ENCODE data around the gene CCL27.

Gene CCL27

GRCh38 chr9:34689116-34689470, 26.6 kb upstream of the CCL27 start:
- no peak for DNase-seq (ENCODE audit: low read depth)
- no peak overlapping the region for H3K4me3 ChIP-seq (ENCODE audit: low read length)
- TF ChIP-seq, protein P1, sequence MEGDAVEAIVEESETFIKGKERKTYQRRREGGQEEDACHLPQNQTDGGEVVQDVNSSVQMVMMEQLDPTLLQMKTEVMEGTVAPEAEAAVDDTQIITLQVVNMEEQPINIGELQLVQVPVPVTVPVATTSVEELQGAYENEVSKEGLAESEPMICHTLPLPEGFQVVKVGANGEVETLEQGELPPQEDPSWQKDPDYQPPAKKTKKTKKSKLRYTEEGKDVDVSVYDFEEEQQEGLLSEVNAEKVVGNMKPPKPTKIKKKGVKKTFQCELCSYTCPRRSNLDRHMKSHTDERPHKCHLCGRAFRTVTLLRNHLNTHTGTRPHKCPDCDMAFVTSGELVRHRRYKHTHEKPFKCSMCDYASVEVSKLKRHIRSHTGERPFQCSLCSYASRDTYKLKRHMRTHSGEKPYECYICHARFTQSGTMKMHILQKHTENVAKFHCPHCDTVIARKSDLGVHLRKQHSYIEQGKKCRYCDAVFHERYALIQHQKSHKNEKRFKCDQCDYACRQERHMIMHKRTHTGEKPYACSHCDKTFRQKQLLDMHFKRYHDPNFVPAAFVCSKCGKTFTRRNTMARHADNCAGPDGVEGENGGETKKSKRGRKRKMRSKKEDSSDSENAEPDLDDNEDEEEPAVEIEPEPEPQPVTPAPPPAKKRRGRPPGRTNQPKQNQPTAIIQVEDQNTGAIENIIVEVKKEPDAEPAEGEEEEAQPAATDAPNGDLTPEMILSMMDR (conservative IDR thresholded peaks at IDR 0.05; ENCODE audit: low read length): no peak

DNA sequence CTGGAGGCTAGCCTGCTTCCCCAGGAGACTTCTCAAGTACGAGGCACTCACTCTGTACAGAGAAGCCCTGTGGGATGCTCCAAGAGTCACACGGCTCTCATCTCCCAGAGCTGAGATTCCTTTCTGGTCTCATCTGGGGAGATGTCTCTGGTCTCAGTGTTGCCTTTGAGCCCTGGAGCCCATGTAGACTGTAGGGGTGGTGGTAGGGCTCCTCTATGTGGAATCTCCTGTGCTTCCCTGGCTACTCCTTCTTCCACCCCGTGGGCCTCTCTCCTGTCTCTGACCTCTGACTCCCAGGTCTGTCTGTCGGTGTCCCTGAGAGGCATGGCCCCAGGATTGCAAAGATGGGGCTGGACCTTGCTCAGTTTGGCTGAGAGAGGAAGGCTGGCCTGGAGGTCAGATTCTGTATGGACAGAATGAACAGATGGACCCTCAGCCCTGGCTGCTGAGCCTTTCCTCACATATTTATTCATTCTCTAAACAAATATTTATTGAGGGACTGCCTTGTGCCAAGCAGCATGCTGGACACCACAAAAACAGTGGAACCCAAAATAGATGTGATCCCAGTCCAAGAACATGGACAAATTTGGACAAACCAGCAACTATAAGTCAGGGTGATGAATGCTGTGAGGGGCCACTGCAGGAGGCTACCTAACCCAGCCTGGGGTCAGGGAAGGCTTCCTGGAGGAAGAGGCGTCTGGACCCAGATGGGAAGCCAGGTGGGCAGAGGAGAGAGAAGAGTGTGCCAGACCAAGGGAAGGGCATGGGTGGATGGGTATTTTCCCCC, 26.1 kb upstream of the CCL27 start:
- no peak overlapping the region for H3K4me3 ChIP-seq (ENCODE audit: low read length)
- DNase-seq (ENCODE audit: low read depth): no peak
- TF ChIP-seq, protein P1 (conservative IDR thresholded peaks at IDR 0.05; ENCODE audit: low read length): no peak

- DNase-seq (ENCODE audit: low read depth): no peak
- no peak overlapping the region for H3K4me3 ChIP-seq (ENCODE audit: low read length)
- TF ChIP-seq, protein P1 (conservative IDR thresholded peaks at IDR 0.05; ENCODE audit: low read length): no peak
Observed at GRCh38 chr9:34687276-34688030, 25.0 kb upstream of the CCL27 start.

- TF ChIP-seq, protein P1 (conservative IDR thresholded peaks at IDR 0.05; ENCODE audit: low read length): no peak
- no peak overlapping the region for H3K4me3 ChIP-seq (ENCODE audit: low read length)
- DNase-seq (ENCODE audit: low read depth): no peak
Observed at GRCh38 chr9:34686732-34687131, 24.3 kb upstream of the CCL27 start.

- TF ChIP-seq, protein P1 (conservative IDR thresholded peaks at IDR 0.05; ENCODE audit: low read length): no peak
- H3K4me3 ChIP-seq (ENCODE audit: low read length): no peak overlapping the region
- DNase-seq (ENCODE audit: low read depth): peak; percentile 80
Observed at GRCh38 chr9:34686231-34686630, 23.8 kb upstream of the CCL27 start.

- TF ChIP-seq, protein P1 (conservative IDR thresholded peaks at IDR 0.05; ENCODE audit: low read length): no peak
- no peak overlapping the region for H3K4me3 ChIP-seq (ENCODE audit: low read length)
- peak; percentile 80 for DNase-seq (ENCODE audit: low read depth)
Observed at GRCh38 chr9:34685591-34685990, 23.1 kb upstream of the CCL27 start.

DNA sequence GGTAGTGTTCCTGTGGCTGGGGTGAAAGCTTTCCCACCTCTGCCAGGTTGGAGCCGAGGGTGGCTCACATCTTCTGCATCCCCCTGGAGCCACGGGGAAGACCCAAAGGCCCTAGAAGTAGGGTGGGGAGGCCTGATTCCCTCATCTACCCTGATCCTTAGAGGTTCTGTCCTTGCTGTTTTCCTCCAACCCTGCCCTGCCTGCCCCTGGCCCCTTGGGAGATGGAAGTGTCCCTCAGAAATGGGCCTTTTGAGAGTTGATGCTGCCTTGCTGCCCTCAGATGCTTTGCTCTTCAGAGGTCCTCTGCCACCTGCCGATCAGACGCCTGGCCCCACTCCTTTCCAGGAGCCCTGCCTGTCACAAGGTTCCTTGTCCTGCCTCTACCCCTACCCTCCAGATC, 22.4 kb upstream of the CCL27 start:
- DNase-seq (ENCODE audit: low read depth): no peak
- TF ChIP-seq, protein P1 (conservative IDR thresholded peaks at IDR 0.05; ENCODE audit: low read length): no peak
- no peak overlapping the region for H3K4me3 ChIP-seq (ENCODE audit: low read length)

Data from AG10803 (cell line).